Suprapubic skin (tissue), 4 donors: ENCODE data around the gene ARID5B. TPM values are rescaled to one million over a fixed set of nuclear protein-coding genes. Genes with fewer than 3 reads are reported as not detected.

Experiments
- DNase-seq, 2 donors: peaks; one replicate each; pipeline ENCODE4 v3.0.0-alpha.2; 2019; ENCODE audit warnings: low spot score in 2 of 2
- H3K27ac ChIP-seq: fragments of 200-600 bp; sonication (generic); one replicate; pipeline ENCODE4 v1.5.1; 2019
- H3K27me3 ChIP-seq: fragments of 200-600 bp; sonication (generic); one replicate; pipeline ENCODE4 v1.5.1; 2019
- H3K36me3 ChIP-seq: fragments of 200-600 bp; sonication (generic); one replicate; pipeline ENCODE4 v1.5.1; 2019
- H3K4me1 ChIP-seq: fragments of 200-600 bp; sonication (generic); one replicate; pipeline ENCODE4 v1.5.1; 2019
- H3K4me3 ChIP-seq: fragments of 200-600 bp; sonication (generic); one replicate; pipeline ENCODE4 v1.5.1; 2019; ENCODE audit warnings: mild to moderate bottlenecking
- H3K9me3 ChIP-seq: fragments of 200-600 bp; sonication (generic); one replicate; pipeline ENCODE4 v1.5.1; 2019
- CTCF ChIP-seq, 2 donors: fragments of 200-600 bp in 1 of 2; fragments of 450-650 bp in 1 of 2; sonication (generic) in 1 of 2; IDR thresholded peaks; one replicate each; pipeline ENCODE4 v1.5.1; 2016 to 2019; ENCODE audit warnings: antibody characterized with exemption in 2 of 2, mild to moderate bottlenecking in 1 of 2, moderate library complexity in 1 of 2
- EP300 ChIP-seq: sonication (generic); formaldehyde crosslinking; IDR thresholded peaks from one replicate; pipeline ENCODE4 v1.6.1; 2017; ENCODE audit warnings: antibody characterized with exemption
- POLR2A ChIP-seq, 2 donors: fragments of 450-650 bp; IDR thresholded peaks; one replicate each; pipeline ENCODE4 v1.6.1; 2017; ENCODE audit warnings: antibody characterized with exemption in 2 of 2, mild to moderate bottlenecking in 2 of 2, moderate library complexity in 2 of 2
- POLR2AphosphoS5 ChIP-seq, 3 donors: sonication (generic); formaldehyde crosslinking; IDR thresholded peaks; one replicate each; pipeline ENCODE4 v1.6.1; 2017; ENCODE audit warnings: antibody characterized with exemption in 3 of 3
- WGBS: methylation state at CpG from one replicate; pipeline ENCODE4 v1.1.5; 2018; 5-methylcytosine and 5-hydroxymethylcytosine counted together
- total RNA-seq, 4 donors: library from RNA; depleted of rRNA; stranded (reverse); fragments of >200 nt; gene quantifications; one replicate each; pipeline ENCODE4 v1.1.0, GENCODE V29; 2016

The ARID5B gene
- total RNA-seq, 4 donors from 2014 or later, result 45.4 to 75.2 (median 71.9) TPM

- 96% methylated on average over 8 of the region's 8 CpGs for WGBS
- peaks cover 81% of the 10 kb centered on the region for H3K4me1 ChIP-seq
These were observed 178.5 kb downstream of the ARID5B start for GRCh38 chr10:62079885-62080559.

DNA sequence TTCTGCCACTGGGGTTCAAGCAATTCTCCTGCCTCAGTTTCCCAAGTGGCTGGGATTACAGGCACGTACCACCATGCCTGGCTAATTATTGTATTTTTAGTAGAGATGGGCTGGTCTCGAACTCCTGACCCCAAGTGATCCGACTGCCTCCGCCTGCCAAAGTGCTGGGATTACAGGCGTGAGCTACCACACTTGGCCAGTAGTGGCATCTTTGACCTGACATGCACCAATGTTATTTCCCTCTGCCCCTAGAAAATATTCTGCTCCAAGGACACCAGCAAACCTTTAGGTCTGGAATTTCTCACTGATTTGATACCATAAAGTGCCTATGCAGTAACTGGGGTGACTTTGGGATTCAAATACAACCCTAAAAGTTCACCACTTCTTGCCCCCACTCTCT lies 179.4 kb downstream of the ARID5B start:
- TF ChIP-seq EP300 (no peak), POLR2A (IDR thresholded peaks at IDR 0.05) (no peak), POLR2AphosphoS5 (IDR thresholded peaks at IDR 0.05) (no peak), CTCF (IDR thresholded peaks at IDR 0.05) (no peak)
- no peak for DNase-seq
- Histone ChIP-seq H3K27ac (peak overlapping the region; percentile 15), H3K9me3 (no peaks in the 10 kb centered on the region), H3K4me3 (no peak overlapping the region), H3K27me3 (no peaks in the 10 kb centered on the region), H3K36me3 (peaks cover 17% of the 10 kb centered on the region), H3K4me1 (peaks cover 73% of the 10 kb centered on the region)
- 78% methylated on average over 5 of the region's 5 CpGs for WGBS

More at GRCh38 chr10:62079885-62080559, 178.5 kb downstream of the ARID5B start:
- no peaks in the 10 kb centered on the region for H3K9me3 ChIP-seq
- TF ChIP-seq POLR2A (IDR thresholded peaks at IDR 0.05) (no peak), EP300 (no peak), CTCF (IDR thresholded peaks at IDR 0.05) (no peak), POLR2AphosphoS5 (IDR thresholded peaks at IDR 0.05) (no peak)
- DNase-seq, result no peak
- no peaks in the 10 kb centered on the region for H3K27me3 ChIP-seq
- no peak overlapping the region for H3K4me3 ChIP-seq
- no peak overlapping the region for H3K27ac ChIP-seq
- peaks cover 18% of the 10 kb centered on the region for H3K36me3 ChIP-seq

- Histone ChIP-seq H3K36me3 (peaks cover 22% of the 10 kb centered on the region), H3K4me1 (peaks cover 66% of the 10 kb centered on the region), H3K9me3 (no peaks in the 10 kb centered on the region), H3K27me3 (no peaks in the 10 kb centered on the region), H3K4me3 (peak overlapping the region; percentile 21), H3K27ac (peak overlapping the region; percentile 88)
- no peak for TF ChIP-seq POLR2AphosphoS5 (IDR thresholded peaks at IDR 0.05)
- TF ChIP-seq POLR2A (IDR thresholded peaks at IDR 0.05), result no peak
- TF ChIP-seq CTCF (IDR thresholded peaks at IDR 0.05), result no peak
- no peak for TF ChIP-seq EP300
- 72% methylated on average over 5 of the region's 5 CpGs for WGBS
- DNase-seq, result no peak
These were observed 180.1 kb downstream of the ARID5B start for GRCh38 chr10:62081341-62082270.

DNA sequence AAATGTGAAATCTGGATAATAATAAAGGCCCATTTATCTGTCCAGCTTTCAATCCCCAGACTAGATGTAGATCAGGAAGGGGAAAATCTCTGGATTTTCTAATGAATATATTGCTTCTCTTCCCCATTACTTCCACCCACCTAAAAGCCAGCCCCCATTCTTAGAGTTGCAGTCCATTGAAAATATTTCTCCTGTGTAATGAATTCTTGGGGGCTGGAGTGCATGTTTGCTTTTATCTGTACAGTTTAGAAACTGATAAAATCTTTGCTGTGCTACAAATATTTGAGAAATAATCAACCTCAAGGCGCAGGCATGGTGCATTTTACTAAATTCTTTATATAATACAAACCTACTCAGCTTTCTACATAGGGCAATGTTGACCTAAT lies 180.8 kb downstream of the ARID5B start:
- DNase-seq, result no peak
- Histone ChIP-seq H3K27ac (peak overlapping the region; percentile 88), H3K27me3 (no peaks in the 10 kb centered on the region), H3K9me3 (no peaks in the 10 kb centered on the region), H3K36me3 (peaks cover 25% of the 10 kb centered on the region), H3K4me1 (peaks cover 59% of the 10 kb centered on the region), H3K4me3 (peak overlapping the region; percentile 21)
- TF ChIP-seq EP300, result no peak
- no peak for TF ChIP-seq POLR2AphosphoS5 (IDR thresholded peaks at IDR 0.05)
- TF ChIP-seq POLR2A (IDR thresholded peaks at IDR 0.05), result no peak
- no peak for TF ChIP-seq CTCF (IDR thresholded peaks at IDR 0.05)
- WGBS, result 29% methylated on average over 1 of the region's 1 CpG
